HL-60 (cell line): ENCODE measurements around the gene PKP1.

Source experiments
- DNase-seq, 2 experiments: peaks; one replicate each; pipeline ENCODE4 v3.0.0-alpha.2; 2010 to 2020; ENCODE audit warnings: low read depth in 1 of 2, low spot score in 1 of 2
- H3K27ac ChIP-seq: fragments of 250-450 bp; sonication (Bioruptor Pico); replicated peaks from 2 replicates; pipeline ENCODE4 v1.5.1; 2020; ENCODE audit warnings: mild to moderate bottlenecking, moderate library complexity
- H3K27me3 ChIP-seq: fragments of 250-450 bp; sonication (Bioruptor Pico); 2 replicates; pipeline ENCODE4 v1.5.1; 2021; ENCODE audit warnings: mild to moderate bottlenecking, moderate library complexity; ENCODE audit not compliant: insufficient read depth, poor library complexity, severe bottlenecking
- H3K4me3 ChIP-seq: replicated peaks from 2 replicates; pipeline ENCODE4 v1.5.1; 2011; ENCODE audit warnings: mild to moderate bottlenecking, control low read depth, low read length; ENCODE audit not compliant: insufficient read depth
- CTCF ChIP-seq: IDR thresholded peaks from one replicate; pipeline ENCODE4 v1.5.1; 2011; ENCODE audit warnings: low read length, control low read depth, inconsistent platforms; ENCODE audit not compliant: insufficient read depth
- GABPA ChIP-seq: IDR thresholded peaks from 2 replicates; pipeline ENCODE4 v1.6.1; 2012; ENCODE audit warnings: low read depth
- POLR2AphosphoS5 ChIP-seq: IDR thresholded peaks from 2 replicates; pipeline ENCODE4 v1.6.1; 2012; ENCODE audit warnings: low read depth
- REST ChIP-seq: IDR thresholded peaks from 2 replicates; pipeline ENCODE4 v1.6.1; 2012; ENCODE audit warnings: low read depth; ENCODE audit not compliant: insufficient replicate concordance
- SPI1 ChIP-seq: IDR thresholded peaks from 2 replicates; pipeline ENCODE4 v1.6.1; 2012; ENCODE audit warnings: low read depth, mild to moderate bottlenecking, borderline replicate concordance

The PKP1 gene

GRCh38 chr1:201300641-201301040 is 17.3 kb downstream of the PKP1 start:
- H3K4me3 ChIP-seq: no peak overlapping the region
- DNase-seq: no peak
- TF ChIP-seq REST: no peak
- TF ChIP-seq GABPA: no peak
- TF ChIP-seq POLR2AphosphoS5: no peak
- no peak for TF ChIP-seq CTCF
- no peak for TF ChIP-seq SPI1
- H3K27me3 ChIP-seq: peaks cover 25% of the 10 kb centered on the region
- H3K27ac ChIP-seq: no peak overlapping the region

DNA sequence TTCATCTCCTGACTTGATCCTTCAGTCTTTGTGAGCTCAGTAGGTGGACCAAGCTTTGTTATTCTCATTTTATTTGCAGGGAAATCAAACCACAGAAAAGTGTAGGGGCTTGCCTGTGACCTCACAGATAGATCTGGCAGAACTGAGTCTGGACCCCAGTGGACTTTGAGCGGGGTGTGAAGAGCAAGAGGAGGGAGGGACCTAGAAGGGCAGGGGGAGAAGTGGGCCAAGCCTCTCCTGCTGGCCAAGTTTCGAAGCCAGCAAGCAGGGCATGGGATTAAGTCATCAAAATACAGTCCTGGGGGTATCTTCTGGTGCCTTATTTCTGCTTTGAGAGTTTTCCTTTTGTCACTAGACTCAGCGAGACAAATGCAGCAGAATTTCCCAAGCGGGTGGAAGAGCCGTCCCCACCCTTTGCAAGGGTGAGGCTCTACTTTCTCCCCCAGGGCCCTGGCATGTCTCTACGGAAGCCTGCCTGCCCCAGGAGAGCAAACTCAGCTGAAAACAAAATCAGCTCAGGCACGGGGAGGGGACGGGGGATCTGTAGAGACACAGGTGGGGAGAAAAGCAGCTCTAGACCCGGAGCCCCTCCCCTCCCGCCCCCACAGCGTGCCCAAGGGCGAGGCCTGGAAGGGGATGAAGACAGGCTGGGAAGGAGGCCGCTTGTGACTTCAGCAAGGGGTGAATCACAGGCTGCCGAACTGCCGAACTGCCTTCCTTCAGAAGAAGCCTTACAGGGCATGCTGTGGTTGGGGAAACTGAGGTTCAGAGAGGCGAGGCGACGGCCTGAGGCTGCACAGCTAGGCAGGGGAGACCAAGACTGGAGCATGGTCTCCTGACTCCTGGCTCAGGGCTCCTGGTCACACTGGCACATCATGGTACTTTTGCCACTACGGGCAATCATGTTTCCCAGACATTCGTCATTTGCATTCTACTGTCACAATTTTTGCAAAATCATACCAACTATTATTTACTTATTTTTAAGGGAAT is 19.2 kb downstream of the PKP1 start:
- Histone ChIP-seq H3K4me3 (no peak overlapping the region), H3K27ac (no peak overlapping the region), H3K27me3 (peaks cover 25% of the 10 kb centered on the region)
- TF ChIP-seq CTCF: no peak
- no peak for DNase-seq

- DNase-seq: no peak
- H3K4me3 ChIP-seq: no peak overlapping the region
- TF ChIP-seq SPI1 (no peak), GABPA (no peak)
- peaks cover 22% of the 10 kb centered on the region for H3K27me3 ChIP-seq
- H3K27ac ChIP-seq: no peak overlapping the region
Measured at GRCh38 chr1:201304126-201304525, 20.8 kb downstream of the PKP1 start.

DNA sequence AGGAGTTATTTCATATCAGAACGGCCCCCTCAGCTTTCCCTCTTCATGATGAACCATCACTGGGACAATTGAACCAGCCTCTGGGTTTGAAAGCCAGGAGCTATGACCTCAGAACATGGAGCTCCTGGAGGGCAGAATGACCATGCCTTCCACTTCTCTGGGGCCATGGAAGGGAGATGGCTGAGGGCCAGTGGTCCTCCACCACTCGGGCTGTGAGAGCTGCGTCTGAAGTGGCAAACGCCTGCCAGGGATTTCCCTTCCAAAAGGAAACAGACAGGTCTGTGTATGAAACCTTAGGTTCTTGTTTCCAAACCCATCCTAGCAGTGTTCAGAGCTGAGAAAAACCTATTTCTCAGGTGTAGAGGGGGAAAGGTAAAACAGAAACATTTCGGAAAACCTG is 22.5 kb downstream of the PKP1 start:
- TF ChIP-seq CTCF: no peak
- TF ChIP-seq GABPA: no peak
- no peak for TF ChIP-seq SPI1
- TF ChIP-seq POLR2AphosphoS5: no peak
- TF ChIP-seq REST: no peak

More for the DNA sequence above, 22.5 kb downstream of the PKP1 start:
- Histone ChIP-seq H3K4me3 (no peak overlapping the region), H3K27ac (no peak overlapping the region), H3K27me3 (peaks cover 16% of the 10 kb centered on the region)
- DNase-seq: no peak
